GM12872 (cell line): ENCODE results near the gene FGGY.

ENCODE experiments used
- TF ChIP-seq, protein P1 (sequence below): IDR thresholded peaks from 3 replicates; pipeline ENCODE4 v1.5.1; 2011; ENCODE audit warnings: low read depth, mild to moderate bottlenecking, low read length, moderate library complexity; ENCODE audit not compliant: insufficient read depth

The FGGY gene

DNA sequence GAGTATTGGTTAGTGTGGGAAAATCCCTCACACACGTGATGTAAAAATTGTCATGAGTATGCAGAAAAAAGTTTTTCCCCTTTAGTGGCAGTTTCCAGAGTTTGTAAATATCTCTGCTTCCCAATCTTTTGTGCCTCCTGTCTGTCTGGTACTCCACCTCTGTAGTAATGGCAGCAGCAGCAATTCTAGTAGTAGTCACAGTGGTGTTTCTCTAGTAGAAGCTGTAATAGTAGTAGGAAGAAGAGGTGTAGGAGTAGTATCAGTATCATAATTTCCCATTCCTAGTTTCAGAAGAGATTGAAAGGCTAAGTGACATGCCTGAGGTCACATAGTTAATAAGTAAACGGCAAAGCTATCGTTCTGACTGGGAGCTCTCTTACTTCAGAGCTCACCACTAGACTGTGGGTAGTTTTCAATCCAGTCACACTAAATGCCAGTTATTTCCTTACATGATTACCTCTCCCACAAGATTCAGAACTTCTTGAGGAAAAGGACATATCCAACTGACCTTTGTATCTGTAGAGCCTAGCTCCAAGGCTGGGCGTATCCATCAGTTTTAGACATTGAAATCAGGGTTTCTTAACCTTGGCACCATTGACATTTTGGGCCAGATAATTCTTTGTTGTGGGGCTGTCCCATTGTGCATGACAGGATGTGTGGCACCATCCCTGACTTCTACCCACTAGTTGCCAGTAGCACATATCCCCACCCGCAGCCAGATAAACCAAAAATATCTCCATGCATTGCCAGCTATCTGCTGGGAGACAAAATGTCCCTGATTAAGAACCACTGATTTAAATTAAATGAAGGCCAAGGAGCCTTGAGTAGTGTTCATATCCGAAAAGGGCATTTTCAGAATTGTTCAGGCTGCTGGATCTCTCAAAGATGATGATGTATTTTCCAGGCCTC is 135.9 kb downstream of the FGGY start:
- TF ChIP-seq, protein P1, sequence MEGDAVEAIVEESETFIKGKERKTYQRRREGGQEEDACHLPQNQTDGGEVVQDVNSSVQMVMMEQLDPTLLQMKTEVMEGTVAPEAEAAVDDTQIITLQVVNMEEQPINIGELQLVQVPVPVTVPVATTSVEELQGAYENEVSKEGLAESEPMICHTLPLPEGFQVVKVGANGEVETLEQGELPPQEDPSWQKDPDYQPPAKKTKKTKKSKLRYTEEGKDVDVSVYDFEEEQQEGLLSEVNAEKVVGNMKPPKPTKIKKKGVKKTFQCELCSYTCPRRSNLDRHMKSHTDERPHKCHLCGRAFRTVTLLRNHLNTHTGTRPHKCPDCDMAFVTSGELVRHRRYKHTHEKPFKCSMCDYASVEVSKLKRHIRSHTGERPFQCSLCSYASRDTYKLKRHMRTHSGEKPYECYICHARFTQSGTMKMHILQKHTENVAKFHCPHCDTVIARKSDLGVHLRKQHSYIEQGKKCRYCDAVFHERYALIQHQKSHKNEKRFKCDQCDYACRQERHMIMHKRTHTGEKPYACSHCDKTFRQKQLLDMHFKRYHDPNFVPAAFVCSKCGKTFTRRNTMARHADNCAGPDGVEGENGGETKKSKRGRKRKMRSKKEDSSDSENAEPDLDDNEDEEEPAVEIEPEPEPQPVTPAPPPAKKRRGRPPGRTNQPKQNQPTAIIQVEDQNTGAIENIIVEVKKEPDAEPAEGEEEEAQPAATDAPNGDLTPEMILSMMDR = no peak

DNA sequence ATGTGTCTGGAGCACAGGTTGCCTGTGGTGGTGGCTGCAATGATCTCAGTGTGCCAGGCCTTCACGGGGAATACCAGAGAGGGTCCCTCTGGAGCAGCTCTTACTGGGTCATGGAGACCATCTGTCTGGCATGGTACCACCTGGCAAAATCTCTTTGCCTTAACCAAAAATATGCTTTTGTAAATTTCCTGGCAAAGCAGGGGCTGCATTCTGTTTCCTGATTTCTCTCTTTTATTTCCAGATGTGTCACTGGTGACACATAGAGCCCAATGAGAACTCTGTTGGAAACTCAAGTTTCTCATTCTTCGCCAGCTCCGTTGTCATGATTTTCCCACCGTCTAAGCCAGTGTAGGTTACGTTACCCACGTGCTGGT is 136.5 kb downstream of the FGGY start:
- TF ChIP-seq, protein P1 = no peak

DNA sequence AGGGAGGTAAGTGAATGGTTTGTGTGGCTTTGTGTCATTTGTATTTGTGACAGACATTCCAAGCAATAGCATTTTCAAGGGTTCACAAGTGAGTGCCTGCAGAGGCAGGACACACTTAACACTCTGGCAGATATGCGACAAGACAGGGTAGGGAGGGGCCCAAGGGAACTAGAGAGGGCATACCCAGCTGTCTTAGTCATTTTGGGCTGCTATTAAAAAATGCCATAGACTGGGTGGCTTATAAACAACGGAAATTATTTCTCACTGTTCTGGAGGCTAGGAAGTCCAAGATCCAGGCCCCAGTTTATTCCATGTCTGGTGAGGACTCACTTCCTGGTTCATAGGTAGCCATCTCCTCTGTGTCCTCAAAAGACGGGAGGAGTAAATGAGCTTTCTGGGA is 137.4 kb downstream of the FGGY start:
- TF ChIP-seq, protein P1 = no peak

DNA sequence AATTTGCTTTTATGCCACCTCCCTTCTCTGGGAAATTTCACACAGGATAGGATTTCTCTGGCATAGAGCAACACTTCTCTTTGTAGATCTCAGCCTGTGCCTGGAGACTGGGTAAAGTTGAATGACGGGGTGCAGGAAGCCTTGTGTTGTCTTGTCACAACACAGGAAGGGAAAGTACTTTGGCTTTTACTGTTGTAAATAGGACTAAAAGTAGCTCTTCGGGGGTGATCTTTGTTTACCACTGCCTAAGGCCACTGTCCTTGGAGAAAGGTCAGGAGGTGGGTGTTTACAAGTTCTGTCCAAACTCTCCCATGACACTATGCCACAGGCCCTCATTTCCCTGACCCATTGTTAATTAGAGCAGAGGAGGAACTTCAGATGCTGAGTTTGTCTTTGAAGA is 139.7 kb downstream of the FGGY start:
- TF ChIP-seq, protein P1 = no peak

DNA sequence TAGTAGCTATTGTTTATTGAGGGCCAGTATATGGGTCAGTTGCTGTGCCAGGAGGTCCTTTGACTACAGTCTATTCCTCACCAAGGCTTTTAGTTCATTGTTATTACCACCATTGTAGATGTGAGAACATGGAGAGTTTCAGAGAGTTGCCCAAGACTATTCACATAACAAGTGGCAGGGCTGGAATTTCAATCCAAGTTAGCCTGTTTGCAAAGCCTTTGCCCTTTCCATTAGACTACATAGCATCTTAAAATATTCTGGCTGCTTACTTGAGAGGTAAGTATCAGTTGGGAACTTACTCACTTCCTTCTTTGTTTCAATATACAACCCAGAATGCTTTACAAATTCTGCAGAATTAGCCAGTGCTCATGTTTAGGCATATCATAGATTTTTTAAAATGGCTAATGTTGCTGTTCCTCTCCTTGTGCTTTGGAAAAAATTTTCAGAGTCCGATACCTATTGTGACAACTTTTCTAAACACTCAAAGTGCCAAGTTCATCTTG is 141.2 kb downstream of the FGGY start:
- TF ChIP-seq, protein P1 = no peak

DNA sequence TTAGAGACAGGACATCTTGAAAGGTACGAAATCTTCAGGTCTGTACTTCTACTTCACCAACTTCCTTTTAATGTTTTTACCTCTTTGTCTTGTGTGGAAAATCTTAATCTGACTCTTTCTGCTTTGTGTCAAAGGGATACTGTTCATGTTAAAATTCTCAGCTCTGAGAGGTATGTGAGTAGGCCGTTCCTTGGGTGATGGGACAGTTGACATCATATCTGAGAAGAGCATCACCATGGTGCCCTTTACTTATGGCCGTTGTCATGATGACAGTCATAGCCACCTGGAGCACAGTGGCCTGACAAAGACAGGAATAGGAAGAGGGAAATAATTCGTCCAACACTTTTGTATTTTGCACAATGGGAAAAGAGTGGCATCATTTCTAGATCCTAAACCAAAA is 145.6 kb downstream of the FGGY start:
- TF ChIP-seq, protein P1 = no peak

DNA sequence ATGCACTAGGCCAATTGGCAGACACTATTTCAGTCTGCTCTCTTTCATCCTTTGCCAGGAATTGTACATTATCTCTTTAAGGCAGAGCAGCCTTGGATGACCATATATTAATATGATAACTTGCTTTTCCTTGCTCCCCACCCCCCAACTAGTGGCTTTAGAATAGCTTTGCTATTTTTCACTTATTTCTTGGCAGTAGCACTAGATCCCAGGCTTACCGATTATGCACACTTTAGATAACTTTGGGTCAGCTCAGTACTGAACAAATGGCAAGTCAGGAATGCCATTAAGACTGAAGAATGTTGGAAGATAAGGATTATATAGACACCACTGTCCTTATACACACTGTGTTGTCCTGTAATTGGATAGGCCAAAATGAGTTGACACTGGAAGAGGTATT is 146.4 kb downstream of the FGGY start:
- TF ChIP-seq, protein P1 = no peak
